SU-DHL-6 (cell line): ENCODE data around the gene PLA1A.

Experiments used
- H2AFZ ChIP-seq: fragments of 200-600 bp; sonication (generic); 2 replicates; pipeline ENCODE4 v1.6.1; 2014; ENCODE audit warnings: low read depth, mild to moderate bottlenecking, moderate library complexity, mixed read lengths, antibody characterized with exemption, low read length; ENCODE audit not compliant: severe bottlenecking
- H3F3A ChIP-seq: fragments of 200-600 bp; shearing (Covaris generic); 2 replicates; pipeline ENCODE4 v1.6.0; 2016; ENCODE audit warnings: antibody characterized with exemption, mild to moderate bottlenecking; ENCODE audit not compliant: insufficient read depth
- H3K27ac ChIP-seq: fragments of 200-600 bp; sonication (generic); 2 replicates; pipeline ENCODE4 v1.5.1; 2016; ENCODE audit warnings: low read depth, mild to moderate bottlenecking, low read length, moderate library complexity, mixed read lengths
- H3K27me3 ChIP-seq: fragments of 200-600 bp; sonication (generic), shearing (Covaris generic); 2 replicates; pipeline ENCODE4 v1.6.0; 2014; ENCODE audit warnings: mild to moderate bottlenecking, low read length
- H3K36me3 ChIP-seq: fragments of 200-600 bp; sonication (generic); 2 replicates; pipeline ENCODE4 v1.6.1; 2014; ENCODE audit warnings: mild to moderate bottlenecking, low read length, mixed read lengths
- H3K4me2 ChIP-seq: fragments of 300-600, 200-600 bp; shearing (Covaris generic), sonication (generic); 2 replicates; pipeline ENCODE4 v1.6.0; 2014; ENCODE audit warnings: low read length, low read depth, mild to moderate bottlenecking; ENCODE audit not compliant: poor library complexity, severe bottlenecking
- H3K4me3 ChIP-seq: fragments of 200-600 bp; sonication (generic); 2 replicates; pipeline ENCODE4 v1.5.1; 2014; ENCODE audit warnings: antibody characterized with exemption, low read length, mild to moderate bottlenecking, mixed read lengths; ENCODE audit not compliant: insufficient read depth, poor library complexity, severe bottlenecking
- H3K79me2 ChIP-seq: fragments of 200-600 bp; sonication (generic); 2 replicates; pipeline ENCODE4 v1.6.1; 2014; ENCODE audit warnings: mild to moderate bottlenecking, low read length, moderate library complexity; ENCODE audit not compliant: insufficient read depth
- H3K9ac ChIP-seq: fragments of 200-600 bp; sonication (generic); 2 replicates; pipeline ENCODE4 v1.7.0; 2014; ENCODE audit warnings: mild to moderate bottlenecking, low read length
- H3K9me2 ChIP-seq: fragments of 200-600 bp; sonication (generic); replicated peaks from 2 replicates; pipeline ENCODE4 v1.6.1; 2014; ENCODE audit warnings: low read length; ENCODE audit not compliant: insufficient read depth
- H3K9me3 ChIP-seq: fragments of 200-600 bp; sonication (generic); 2 replicates; pipeline ENCODE4 v1.6.1; 2014; ENCODE audit warnings: low read length, mixed read lengths; ENCODE audit not compliant: insufficient read depth
- H4K20me1 ChIP-seq: fragments of 200-600 bp; sonication (generic); 2 replicates; pipeline ENCODE4 v1.6.1; 2014; ENCODE audit warnings: low read depth, mild to moderate bottlenecking, antibody characterized with exemption, low read length, moderate library complexity, mixed read lengths
- EZH2phosphoT487 ChIP-seq: fragments of 200-600 bp; sonication (generic), shearing (Covaris generic); conservative IDR thresholded peaks from 2 replicates; pipeline ENCODE4 v1.6.1; 2018; ENCODE audit warnings: mild to moderate bottlenecking, antibody characterized with exemption, low read length, moderate library complexity, mixed read lengths
- TF ChIP-seq, protein P1 (sequence below): fragments of 200-600 bp; sonication (generic); IDR thresholded peaks from one replicate; pipeline ENCODE4 v1.5.1; 2017; ENCODE audit warnings: antibody characterized with exemption, mild to moderate bottlenecking, low read length, moderate library complexity; ENCODE audit not compliant: insufficient read depth, poor library complexity, severe bottlenecking

The PLA1A gene

DNA sequence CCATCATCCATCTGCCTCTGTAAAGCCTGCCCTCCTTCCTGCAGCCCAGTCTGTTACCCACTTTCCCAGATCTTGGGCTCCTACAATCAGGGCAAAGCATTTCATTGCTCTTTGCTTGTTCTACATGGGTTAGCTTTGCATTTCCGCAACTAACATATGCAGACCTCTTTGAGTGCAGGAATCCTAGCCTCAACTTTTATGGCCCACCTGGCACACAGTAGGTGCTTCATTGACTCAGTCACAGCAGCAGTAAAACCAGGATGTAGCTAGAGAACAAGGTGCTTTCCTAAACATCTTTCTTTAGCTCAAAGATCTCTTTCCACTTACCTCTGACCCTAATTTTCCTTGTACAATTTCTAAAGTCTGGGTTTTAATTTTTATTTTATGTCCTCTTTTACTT lies 41.8 kb upstream of the PLA1A start:
- Histone ChIP-seq H3K36me3 (peaks cover 15% of the 10 kb centered on the region), H2AFZ (no peak overlapping the region), H3K4me3 (peak overlapping the region; percentile 62), H3K79me2 (peaks cover 81% of the 10 kb centered on the region), H3K4me2 (peak overlapping the region; percentile 68), H3K9me2 (no peaks in the 10 kb centered on the region), H3K9me3 (no peaks in the 10 kb centered on the region), H3K27me3 (no peaks in the 10 kb centered on the region), H3K9ac (peak overlapping the region; percentile 77), H4K20me1 (no peaks in the 10 kb centered on the region), H3K27ac (peak overlapping the region; percentile 96), H3F3A (peaks cover 14% of the 10 kb centered on the region)
- no peak for TF ChIP-seq EZH2phosphoT487
- TF ChIP-seq, protein P1, sequence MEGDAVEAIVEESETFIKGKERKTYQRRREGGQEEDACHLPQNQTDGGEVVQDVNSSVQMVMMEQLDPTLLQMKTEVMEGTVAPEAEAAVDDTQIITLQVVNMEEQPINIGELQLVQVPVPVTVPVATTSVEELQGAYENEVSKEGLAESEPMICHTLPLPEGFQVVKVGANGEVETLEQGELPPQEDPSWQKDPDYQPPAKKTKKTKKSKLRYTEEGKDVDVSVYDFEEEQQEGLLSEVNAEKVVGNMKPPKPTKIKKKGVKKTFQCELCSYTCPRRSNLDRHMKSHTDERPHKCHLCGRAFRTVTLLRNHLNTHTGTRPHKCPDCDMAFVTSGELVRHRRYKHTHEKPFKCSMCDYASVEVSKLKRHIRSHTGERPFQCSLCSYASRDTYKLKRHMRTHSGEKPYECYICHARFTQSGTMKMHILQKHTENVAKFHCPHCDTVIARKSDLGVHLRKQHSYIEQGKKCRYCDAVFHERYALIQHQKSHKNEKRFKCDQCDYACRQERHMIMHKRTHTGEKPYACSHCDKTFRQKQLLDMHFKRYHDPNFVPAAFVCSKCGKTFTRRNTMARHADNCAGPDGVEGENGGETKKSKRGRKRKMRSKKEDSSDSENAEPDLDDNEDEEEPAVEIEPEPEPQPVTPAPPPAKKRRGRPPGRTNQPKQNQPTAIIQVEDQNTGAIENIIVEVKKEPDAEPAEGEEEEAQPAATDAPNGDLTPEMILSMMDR: no peak

DNA sequence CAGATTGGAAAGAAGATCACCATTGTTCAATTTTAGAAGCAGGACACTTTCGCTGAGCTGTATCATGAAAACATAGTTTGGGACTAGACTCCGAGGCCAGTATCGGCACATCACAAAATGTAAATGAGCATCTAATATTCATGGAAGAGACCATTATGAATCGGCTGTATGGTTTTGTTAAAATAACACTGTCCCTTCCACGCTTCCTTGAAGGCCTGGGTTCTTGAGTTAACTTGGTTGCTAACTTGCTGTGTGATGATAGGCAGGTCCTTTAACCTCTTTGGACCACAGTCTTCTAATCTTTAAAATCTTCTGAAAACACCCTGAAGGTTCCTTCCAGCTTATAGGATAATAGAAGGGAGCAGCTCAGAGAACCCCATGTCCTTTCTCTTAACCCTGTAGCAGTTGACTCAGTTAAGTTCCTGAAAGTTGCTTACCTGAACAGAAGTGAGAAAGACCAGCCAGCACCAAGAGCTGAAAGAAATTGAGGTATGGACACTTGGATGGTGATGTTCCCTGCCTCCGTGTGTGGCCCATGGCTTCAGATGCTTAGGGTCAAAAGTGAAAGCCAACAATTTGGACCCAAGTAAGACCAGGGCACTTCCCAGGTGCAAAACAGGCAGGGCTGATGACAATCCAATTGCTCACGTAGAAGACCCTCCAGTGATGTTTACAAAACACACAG lies 40.4 kb upstream of the PLA1A start:
- peak overlapping the region; percentile 62 for H3K4me3 ChIP-seq
- peak overlapping the region; percentile 96 for H3K27ac ChIP-seq
- H3K9me3 ChIP-seq: no peaks in the 10 kb centered on the region
- no peaks in the 10 kb centered on the region for H3K27me3 ChIP-seq
- TF ChIP-seq, protein P1: no peak
- TF ChIP-seq EZH2phosphoT487: no peak
- H3K4me2 ChIP-seq: peak overlapping the region; percentile 68
- H3K9me2 ChIP-seq: no peaks in the 10 kb centered on the region
- H3K79me2 ChIP-seq: peaks cover 77% of the 10 kb centered on the region
- peaks cover 27% of the 10 kb centered on the region for H3F3A ChIP-seq
- H3K36me3 ChIP-seq: peaks cover 15% of the 10 kb centered on the region
- H4K20me1 ChIP-seq: no peaks in the 10 kb centered on the region
- H3K9ac ChIP-seq: peak overlapping the region; percentile 77
- H2AFZ ChIP-seq: no peak overlapping the region

DNA sequence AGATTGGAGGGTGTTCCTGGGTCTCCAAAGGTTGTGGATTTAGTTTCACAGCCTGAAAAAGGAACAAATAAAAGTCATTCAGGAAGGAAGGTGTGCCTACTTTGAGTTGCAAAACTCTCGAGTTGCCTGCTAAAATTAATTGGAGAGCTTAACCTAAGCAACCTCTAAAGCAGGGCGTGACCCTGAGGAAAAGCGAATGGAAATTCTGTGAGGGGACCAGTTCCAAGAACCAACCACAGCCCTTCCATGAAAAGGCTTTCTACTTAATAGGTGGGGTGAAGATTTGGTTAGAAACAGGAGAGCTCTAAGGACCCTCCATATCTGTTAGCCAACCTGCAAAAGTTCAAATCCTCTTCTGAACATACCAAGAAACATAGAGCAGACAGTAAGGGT lies 39.8 kb upstream of the PLA1A start:
- peak overlapping the region; percentile 68 for H3K4me2 ChIP-seq
- TF ChIP-seq EZH2phosphoT487: no peak
- TF ChIP-seq, protein P1: no peak
- H3K27ac ChIP-seq: peak overlapping the region; percentile 96
- H3K9ac ChIP-seq: peak overlapping the region; percentile 77
- H3K4me3 ChIP-seq: peak overlapping the region; percentile 62
- no peaks in the 10 kb centered on the region for H4K20me1 ChIP-seq
- no peaks in the 10 kb centered on the region for H3K9me3 ChIP-seq
- peaks cover 32% of the 10 kb centered on the region for H3F3A ChIP-seq
- H3K36me3 ChIP-seq: peaks cover 15% of the 10 kb centered on the region
- no peaks in the 10 kb centered on the region for H3K9me2 ChIP-seq
- no peak overlapping the region for H2AFZ ChIP-seq
- no peaks in the 10 kb centered on the region for H3K27me3 ChIP-seq
- H3K79me2 ChIP-seq: peaks cover 73% of the 10 kb centered on the region
